Left colon (tissue), 2 donors: ENCODE results near the gene SH3RF2. TPM values are rescaled to one million over a fixed set of nuclear protein-coding genes. Genes with fewer than 3 reads are reported as not detected.

Source experiments
- ATAC-seq: fragments of 200-7000 bp; cut with Tn5 transposase; one replicate; pipeline ENCODE4 v1.9.1; 2020; ENCODE audit warnings: mild to moderate bottlenecking, moderate library complexity
- DNase-seq, 2 donors: peaks; one replicate each; pipeline ENCODE4 v3.0.0-alpha.2; 2020
- intact Hi-C, 2 donors: fragments of 100-400 bp; cut with DNase I in 1 of 2; cut with micrococcal nuclease in 1 of 2; formaldehyde crosslinking; loops; one replicate each; pipeline versions ENCODE4 v1.11.2 to v1.14.0; 2022; cut with DNase I, micrococcal nuclease
- total RNA-seq, 2 donors: library from RNA; stranded (reverse); fragmentation: NEBNext Ultra II Directional; extraction: Animal tissue kit (Norgen Biotek cat#: 25700); gene quantifications; one replicate each; pipeline ENCODE4 v1.2.1, GENCODE V29; 2021
- donor health status: DM: no; HTN: no; CAD: no.
- donor health status: DM: yes; HTN: yes; CAD: no.

The SH3RF2 gene
- total RNA-seq, 2 donors from 2014 or later = 54.9 to 62.9 TPM

DNA sequence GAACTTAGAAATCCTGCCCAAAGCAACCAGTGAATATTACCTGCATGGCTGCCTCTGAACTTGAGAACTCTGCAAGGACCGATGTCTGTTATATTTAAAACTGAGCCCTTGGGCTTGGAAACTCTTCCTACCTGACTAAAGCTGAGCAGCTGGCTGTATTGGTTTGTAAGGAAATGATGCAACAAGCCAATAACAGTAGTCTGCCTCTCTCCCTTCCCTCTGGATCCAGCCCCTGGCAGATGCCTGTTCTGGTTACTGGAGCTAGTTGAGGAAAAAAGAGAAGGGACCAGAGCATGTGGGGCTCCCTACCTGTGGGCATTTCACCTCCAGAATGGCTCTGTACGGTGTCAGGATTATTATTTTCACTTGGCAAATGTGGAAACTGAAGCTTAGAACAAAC, 34.7 kb downstream of the SH3RF2 start:
- no peak for DNase-seq
- intact Hi-C loops = no loop called here
- ATAC-seq = no peak

DNA sequence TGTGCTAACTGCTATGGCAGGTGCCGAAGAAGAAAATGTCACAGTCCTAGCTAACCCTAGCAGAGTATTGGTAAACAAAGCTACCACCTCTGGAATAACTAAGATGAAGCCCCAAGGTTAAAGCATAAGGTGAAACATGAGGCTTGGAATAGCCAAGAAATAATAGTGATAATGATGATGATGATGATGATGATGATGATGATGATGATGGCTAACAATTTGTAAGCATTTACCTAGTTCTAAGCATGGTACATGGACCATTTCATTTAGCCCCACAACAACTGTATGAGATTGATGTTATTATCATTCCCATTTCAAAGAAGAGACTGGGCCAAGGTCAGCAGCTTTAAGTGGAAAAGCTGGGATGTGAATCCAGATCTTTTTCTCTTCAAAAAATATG, 35.3 kb downstream of the SH3RF2 start:
- ATAC-seq = no peak
- intact Hi-C loops = no loop called here
- DNase-seq = no peak

DNA sequence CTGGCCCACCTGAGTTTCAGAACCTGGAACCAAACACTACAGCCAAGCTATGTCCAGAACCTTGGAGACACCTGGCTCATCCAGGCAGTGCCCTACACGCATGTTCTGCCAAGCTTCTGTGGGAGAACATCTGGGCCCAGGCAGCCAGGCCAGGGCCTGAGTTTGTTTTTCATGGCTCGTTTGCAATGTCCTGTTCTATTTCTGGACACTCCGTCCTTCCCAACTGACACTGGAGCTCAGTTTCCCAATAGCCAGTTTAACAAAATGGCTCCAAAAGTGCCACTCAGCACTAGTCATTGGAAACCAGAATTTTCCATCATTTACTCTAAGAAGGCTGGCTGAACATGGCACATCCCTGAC, 38.6 kb downstream of the SH3RF2 start:
- intact Hi-C loops = no loop called here
- no peak for ATAC-seq
- no peak for DNase-seq

DNA sequence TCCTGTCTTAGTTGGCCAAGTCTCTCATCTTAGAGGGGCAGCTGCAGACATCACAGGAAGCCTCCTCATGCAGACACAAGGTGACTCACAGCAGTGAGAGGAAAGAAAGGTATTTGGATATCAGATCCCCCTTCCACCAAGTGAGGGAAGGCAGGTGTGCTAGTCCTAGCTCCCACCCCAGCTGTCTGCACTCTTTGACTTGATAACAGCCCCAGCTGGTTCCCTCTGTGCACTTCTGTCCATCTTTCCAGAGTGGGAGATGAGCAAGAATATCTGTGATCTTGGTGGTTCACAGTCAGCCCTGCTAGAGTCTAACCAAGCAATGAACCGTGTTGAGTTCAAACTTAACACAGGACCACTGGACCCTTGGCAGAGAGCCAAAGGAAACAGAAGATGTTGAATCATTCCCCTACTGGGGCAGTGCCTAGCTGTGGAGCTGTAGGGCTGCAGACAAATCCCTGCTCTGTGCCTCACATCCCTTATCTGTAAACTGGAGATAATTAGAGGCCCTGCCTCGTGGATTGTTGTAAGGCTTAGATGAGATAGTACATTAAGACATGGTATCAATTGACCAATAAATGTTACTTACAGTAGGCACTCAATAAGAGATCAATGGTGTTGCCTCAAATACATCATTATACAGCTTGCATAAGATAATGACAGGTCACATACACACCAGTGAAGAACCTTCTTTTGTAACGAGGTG, 39.1 kb downstream of the SH3RF2 start:
- intact Hi-C loops = no loop called here
- DNase-seq (peak in 1 of 2 donors; percentile 24), ATAC-seq (peak; percentile 7)

DNA sequence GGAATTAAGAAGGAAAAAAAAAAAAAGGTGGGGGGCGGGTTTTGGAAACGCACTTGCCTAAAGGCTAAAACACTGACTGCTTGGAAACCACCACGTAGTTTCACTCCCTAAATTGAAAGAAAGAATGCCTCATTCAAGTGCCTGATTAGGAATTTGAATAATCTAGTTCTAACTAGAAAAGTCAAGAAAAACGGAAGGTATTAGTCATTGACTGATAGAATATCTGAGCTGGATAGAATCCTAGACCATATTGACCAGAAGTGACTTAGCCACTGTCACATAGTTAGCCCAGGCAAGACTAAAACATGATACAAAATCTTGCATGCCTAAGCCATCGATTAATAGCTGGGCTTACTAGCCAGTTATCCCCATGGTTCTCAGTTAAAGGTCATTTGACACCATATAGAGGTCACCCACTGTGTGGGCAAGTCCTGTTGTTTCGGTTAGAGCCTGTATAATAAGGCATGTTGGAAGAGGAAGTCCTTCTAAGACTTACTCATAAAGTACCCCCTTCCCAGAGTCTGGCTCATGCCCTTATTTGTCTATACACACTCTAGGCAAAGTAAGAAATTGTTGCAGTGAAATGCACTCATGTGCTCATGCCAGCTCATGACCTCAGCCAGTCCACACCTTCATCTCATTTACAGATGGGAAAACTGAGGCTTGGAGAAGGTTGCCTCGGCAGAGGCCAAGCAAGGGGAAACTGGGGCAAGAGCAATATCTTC, 40.2 kb downstream of the SH3RF2 start:
- intact Hi-C loops = no loop called here
- DNase-seq = no peak

DNA sequence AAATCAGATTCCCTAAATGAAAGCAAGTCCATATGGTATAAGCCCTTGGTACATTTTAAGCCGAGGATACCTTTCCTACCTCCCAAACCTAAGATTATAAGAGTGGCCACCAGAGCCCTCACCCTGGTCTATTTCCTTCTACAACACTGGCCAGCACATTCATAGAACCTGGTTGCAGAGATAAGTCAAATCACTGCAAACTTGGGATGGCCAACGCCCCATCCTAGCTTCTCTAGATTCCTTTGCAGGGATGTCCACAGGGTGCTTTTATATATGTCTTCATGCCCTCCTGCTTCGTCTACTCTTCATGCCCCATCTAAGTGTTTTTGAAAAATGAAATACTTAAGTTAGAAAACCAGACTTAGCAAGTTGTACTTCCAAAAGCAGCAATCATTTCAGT, 41.8 kb downstream of the SH3RF2 start:
- intact Hi-C loops = no loop called here
- peak; percentile 49 for ATAC-seq
- DNase-seq = no peak

More for the DNA sequence above, 40.2 kb downstream of the SH3RF2 start:
- no peak for ATAC-seq

DNA sequence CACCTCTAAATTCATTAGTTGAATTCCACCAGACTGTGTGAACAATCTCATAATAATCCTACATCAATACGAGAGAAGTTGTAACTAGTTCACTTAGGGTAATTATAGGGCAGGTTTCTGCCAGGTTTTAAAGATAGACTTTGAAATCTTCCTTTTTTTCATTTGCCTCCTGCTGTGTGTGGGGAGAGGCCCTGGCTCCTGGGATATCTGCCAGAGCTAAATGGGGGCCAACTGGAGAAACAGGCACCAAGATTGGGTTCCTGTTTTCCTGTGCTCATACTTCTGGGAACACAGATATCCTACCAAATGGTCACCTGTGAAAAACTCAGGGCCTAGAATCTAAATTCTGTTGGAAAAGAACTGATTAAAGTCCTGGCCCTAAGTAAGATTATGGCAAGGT, 42.3 kb downstream of the SH3RF2 start:
- peak; percentile 74 for ATAC-seq
- DNase-seq = peak; percentile 62 to 69
- intact Hi-C loops = no loop called here

DNA sequence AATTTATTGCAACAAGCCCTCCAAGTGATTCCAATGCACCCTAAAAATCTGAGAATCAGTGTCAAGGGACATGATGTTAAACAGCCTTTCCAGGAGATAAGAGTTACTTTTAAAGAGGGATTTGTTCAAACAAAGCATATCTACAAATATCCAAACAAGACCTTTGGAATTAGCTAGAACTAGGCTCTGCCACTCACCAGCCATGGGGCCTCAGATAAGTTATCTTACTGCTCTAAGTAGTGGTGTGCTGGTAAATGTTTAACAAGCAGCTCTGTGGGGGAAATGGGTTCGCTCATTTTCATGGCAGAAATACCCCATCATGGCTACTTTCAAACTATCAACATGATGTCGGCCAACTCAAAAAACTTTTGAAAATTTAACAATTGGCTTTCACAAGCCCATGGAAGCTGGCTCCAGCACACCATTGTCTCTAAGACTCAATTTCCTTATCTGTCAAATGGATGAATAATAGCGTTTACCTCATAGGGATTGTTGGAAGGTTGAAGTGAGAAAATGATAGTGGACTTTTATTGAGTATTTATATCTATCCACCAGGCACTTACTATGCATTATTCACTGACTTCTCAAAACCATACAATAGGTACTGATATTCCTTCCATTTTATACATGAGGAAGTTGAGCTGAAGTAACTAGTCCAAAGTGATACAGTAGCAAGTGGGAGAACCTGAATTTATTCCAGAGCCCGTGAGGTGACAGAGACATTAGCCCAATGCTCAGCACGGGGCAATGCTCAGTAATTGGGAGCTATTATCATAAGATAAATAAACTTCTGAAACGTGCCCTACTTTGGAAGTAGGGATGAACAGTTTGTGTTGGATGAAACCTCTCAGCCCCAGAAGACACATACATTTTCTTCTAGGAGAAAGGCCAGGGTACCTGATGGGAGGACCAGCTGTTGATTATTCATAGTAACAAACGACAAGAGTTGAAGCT, 43.2 kb downstream of the SH3RF2 start:
- ATAC-seq (peak; percentile 79), DNase-seq (peak; percentile 27 to 52)
- intact Hi-C loops = no loop called here

DNA sequence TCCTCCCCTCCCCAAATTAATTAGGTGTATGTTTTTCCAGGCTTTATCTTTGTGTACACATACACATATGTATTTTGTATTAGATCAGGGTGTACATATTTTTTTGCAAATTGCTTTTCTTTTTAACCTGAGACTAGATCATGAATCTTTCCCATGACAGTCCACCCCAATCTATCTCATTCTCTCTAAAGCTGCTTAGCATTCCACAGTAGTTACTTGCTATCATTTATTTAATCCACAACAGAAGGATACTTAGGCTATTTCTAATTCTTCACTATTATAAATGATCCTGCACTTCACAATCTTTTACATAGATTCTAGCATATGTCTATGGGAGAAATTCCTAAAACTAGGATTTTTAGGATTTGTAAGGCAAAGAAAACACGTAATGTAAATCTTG, 43.9 kb downstream of the SH3RF2 start:
- ATAC-seq (no peak), DNase-seq (no peak)
- intact Hi-C loops = no loop called here

DNA sequence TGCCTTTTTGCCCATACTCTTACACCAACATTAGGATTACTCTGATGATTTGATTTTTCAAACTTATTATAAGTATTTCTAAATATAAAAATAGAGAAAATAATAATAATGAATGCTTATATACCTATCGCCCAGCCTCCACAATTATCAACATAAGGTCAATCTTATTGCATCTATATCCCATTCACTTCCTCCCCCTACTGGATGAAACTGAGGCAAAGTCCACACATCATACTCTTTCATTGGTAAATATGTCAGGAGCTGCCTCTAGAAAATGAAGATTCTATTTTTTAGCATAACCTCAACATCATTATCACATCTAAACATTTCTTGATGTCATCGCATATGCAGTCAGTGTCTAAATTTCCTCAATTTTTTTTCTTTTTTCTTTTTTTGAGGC, 44.3 kb downstream of the SH3RF2 start:
- DNase-seq (no peak), ATAC-seq (peak; percentile 36)
- intact Hi-C loops = no loop called here

DNA sequence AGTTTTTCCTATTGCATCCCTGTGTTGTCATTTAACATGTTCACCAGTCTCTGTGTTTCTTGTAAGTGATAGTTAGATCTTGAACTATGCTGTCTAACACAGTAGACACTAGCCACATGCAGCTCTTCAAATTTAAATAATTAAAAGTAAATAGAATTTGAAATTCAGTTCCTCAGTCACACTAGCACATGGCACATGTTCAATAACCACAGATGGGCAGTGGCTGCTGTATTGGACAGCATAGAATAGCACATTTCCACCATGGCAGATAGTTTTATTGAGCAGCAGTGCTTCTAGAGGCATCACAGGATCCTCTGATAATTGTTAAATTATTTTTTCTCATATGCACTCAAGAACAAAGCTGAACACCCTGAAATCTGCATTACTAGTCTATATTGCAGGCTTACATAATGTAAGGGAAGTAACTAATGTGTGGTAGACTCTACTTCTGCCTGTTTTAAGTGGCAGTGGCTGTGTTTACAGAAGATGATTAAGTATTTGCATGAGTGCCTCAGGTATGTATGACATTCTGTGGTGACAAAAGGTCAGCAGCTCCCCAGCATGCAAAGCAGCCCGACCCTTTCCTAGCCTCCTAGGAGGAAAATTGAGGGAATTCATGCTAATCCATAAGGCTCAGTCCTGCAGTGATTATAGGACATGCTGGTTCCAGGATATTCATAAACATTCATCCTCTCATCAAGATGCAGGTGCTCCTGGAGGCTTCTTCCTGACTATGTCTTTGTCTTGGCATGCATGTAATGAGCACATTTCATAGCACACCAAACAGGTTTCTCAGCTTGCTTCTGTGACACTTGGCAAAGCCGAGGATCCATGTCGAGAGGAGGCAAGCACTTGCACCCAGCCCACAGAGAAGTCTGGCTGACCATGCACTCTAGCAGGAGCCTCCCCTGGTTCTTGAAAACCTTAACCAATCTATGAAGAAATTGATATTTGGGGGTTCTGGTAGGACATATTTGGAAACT, 45.5 kb downstream of the SH3RF2 start:
- DNase-seq (no peak), ATAC-seq (no peak)
- intact Hi-C loops = no loop called here

DNA sequence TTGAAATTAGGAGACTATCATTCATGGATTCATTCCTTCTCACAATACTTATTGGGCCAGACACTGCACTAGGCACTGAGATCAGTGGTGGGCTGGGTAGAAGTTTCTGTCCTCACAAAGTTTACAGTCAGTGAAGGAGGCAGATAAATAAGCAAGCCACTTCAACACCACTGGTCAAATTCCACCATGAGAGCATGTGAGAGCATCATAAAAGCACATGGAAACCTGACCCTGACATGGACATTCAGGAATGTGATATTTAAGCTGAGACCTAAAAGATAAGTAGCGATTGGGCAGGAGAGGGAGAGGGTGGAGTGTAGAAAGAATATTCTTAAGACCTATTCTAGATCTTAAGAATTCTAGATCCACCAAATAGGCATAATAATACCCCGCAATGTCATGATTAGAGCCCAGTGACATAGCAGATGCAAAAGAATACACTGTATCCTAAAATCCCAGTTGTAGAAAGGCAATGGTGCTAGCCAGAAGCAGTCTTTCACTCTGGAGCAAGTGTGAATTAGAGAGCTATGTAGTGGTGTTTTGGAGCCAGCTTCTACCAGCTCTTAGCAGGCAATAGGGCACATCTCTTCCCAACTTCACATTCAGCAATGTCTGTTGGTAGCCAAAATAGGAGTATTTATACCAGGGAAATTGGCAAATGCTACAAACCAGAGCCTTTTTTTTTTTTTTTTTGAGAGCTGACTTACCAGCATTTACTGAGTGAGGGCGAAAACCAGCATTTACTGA, 46.4 kb downstream of the SH3RF2 start:
- no peak for ATAC-seq
- intact Hi-C loops = no loop called here
- DNase-seq = no peak

DNA sequence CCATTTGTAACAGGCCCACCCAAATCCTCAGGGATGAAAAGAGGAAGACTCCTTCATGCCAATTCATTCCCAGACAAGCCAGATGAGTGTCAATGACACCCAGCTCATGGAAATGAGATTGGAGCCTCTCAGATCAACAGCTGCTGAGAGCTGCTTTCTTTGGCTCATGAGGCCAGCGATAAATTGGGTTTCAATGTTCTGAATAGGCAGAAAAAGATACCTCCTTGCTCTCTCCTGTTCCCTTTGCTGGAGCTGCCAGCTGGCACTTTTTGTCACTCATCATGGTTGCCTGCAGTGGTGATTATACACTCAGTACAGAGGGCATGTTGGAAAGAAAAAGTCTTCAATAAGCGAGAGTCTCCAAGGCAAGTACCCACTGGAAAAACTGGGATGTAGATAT, 47.1 kb downstream of the SH3RF2 start:
- DNase-seq (no peak), ATAC-seq (no peak)
- intact Hi-C loops = no loop called here

DNA sequence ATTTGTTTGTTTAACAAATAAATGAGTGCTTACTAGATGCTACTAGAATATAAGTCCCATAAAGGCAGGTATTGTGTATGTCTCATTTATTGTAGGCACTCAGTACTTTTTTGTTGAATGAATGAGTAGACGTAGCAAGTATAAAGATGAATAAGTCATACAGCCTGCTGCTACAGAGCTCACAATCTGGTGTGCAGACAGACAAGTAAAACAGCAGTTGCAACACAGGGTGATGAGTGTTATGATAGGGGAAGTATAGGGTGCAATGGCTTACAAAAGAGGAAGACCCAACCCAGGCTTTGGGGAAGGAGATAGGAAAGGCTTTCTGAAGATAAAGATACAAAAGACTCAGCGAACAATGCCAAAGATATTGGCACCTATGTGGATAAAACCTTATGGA, 47.7 kb downstream of the SH3RF2 start:
- ATAC-seq = no peak
- intact Hi-C loops = no loop called here
- DNase-seq = no peak

DNA sequence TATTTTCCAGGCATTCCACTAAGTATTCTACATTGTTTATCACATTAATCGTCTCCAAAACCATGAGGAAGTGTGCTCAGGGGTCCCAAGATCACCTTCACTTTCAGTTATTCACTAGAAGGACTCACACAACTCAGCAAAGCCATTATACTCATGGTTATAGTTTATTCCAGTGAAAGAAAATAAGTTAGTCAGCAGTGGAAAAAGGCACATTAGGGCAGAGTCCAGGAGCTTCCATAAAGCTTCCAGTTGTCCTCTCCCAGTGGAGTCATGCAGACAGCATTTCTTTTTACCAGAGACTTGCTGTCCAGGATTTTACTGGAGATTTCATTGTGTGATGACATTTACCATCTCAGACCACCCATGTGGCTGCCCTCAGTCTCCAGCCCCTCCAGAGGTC, 51.5 kb downstream of the SH3RF2 start:
- peak; percentile 34 for ATAC-seq
- DNase-seq = no peak
- intact Hi-C loops = no loop called here

DNA sequence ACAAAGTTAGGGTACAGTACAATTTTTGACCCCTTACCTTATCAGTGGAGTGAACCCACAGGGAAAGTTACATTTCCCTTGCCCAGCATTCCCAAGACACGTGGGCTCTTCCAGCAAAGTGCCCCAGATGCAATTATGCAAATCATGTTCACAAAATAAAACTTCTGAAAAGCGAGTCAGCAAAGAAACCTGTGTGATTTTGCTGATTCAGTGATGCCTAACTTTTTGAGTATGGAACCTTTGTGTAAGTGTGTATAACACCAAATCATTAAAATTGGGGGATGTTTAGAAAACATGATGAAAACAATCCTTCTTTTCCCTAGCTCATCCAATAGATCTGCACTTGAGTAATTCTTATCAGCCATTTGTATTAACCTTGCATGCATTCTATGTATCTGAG, 52.6 kb downstream of the SH3RF2 start:
- ATAC-seq (no peak), DNase-seq (no peak)
- intact Hi-C loops = no loop called here

DNA sequence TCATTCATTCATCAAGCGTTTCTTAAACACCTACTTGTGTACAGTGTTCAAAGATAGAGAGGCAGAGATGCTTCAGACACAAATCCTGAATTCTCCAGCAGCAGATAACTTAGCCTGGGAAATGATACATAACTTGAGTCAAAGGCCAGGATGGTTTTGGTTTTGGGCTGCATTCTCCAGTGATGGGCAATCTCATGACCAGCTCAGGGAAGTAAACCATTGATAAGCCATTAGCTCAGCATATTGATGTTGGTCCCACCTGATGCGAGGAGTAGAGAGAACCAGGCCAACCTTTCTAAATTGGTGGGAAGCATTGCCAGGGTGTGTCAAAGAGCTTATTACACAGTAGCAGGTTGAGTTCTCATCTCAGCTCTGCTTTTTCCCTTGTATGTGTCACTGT, 53.0 kb downstream of the SH3RF2 start:
- intact Hi-C loops = no loop called here
- no peak for ATAC-seq
- no peak for DNase-seq

DNA sequence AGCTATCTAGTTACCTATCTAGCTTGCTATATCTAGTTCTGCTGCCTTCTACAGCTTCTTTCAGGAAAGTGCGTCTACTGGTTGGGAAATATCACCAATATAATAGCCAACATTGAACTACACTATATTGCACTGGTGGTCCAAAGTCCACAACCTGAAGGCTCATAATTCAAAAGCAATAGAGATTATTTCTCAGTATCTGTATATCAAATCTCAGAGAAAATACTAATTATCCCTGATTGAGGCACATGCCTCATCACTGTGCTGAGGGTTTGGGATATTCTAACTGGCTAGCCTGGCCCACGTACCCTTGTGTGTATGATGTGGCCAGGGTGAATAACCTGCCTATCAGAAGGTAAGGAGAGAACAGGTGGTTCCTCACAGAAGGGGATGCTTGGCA, 53.8 kb downstream of the SH3RF2 start:
- DNase-seq (no peak), ATAC-seq (peak; percentile 89)
- intact Hi-C loops = no loop called here
